Measurements from ENCODE around the gene OTOR.

OTOR gene

GRCh38 chr20:16764560-16764959, 16.4 kb downstream of the OTOR start:
- no peak for DNase-seq
- Mint-ChIP-seq H3K36me3 (ENCODE audit: low read depth) (no peaks in the 10 kb centered on the region), H3K27ac (no peak overlapping the region), H3K27me3 (peaks cover 12% of the 10 kb centered on the region), H3K4me1 (peaks cover 3% of the 10 kb centered on the region), H3K4me3 (no peak overlapping the region), H3K9me3 (no peaks in the 10 kb centered on the region)
- no peak for ATAC-seq

GRCh38 chr20:16771213-16771612, 23.1 kb downstream of the OTOR start:
- H3K9me3 Mint-ChIP-seq: peaks cover 8% of the 10 kb centered on the region
- H3K27me3 Mint-ChIP-seq: peaks cover 22% of the 10 kb centered on the region
- ATAC-seq: no peak
- no peak overlapping the region for H3K4me3 Mint-ChIP-seq
- DNase-seq: no peak
- no peaks in the 10 kb centered on the region for H3K36me3 Mint-ChIP-seq (ENCODE audit: low read depth)
- no peak overlapping the region for H3K27ac Mint-ChIP-seq
- no peaks in the 10 kb centered on the region for H3K4me1 Mint-ChIP-seq

- H3K4me1 Mint-ChIP-seq: no peaks in the 10 kb centered on the region
- H3K27me3 Mint-ChIP-seq: peaks cover 16% of the 10 kb centered on the region
- peaks cover 15% of the 10 kb centered on the region for H3K9me3 Mint-ChIP-seq
- no peak overlapping the region for H3K27ac Mint-ChIP-seq
- no peak for ATAC-seq
- DNase-seq: no peak
- peaks cover 1% of the 10 kb centered on the region for H3K36me3 Mint-ChIP-seq (ENCODE audit: low read depth)
- H3K4me3 Mint-ChIP-seq: no peak overlapping the region
Observed at GRCh38 chr20:16775961-16776360, 27.8 kb downstream of the OTOR start.

GRCh38 chr20:16777126-16777525, 29.0 kb downstream of the OTOR start:
- peaks cover 17% of the 10 kb centered on the region for H3K9me3 Mint-ChIP-seq
- no peak for ATAC-seq

GRCh38 chr20:16778159-16778558, 30.0 kb downstream of the OTOR start:
- no peak overlapping the region for H3K4me3 Mint-ChIP-seq
- DNase-seq: no peak
- peaks cover 22% of the 10 kb centered on the region for H3K9me3 Mint-ChIP-seq
- no peaks in the 10 kb centered on the region for H3K4me1 Mint-ChIP-seq
- peaks cover 14% of the 10 kb centered on the region for H3K27me3 Mint-ChIP-seq
- H3K27ac Mint-ChIP-seq: no peak overlapping the region
- ATAC-seq: no peak
- peaks cover 3% of the 10 kb centered on the region for H3K36me3 Mint-ChIP-seq (ENCODE audit: low read depth)

More at GRCh38 chr20:16777126-16777525, 29.0 kb downstream of the OTOR start:
- no peak overlapping the region for H3K4me3 Mint-ChIP-seq
- H3K27ac Mint-ChIP-seq: no peak overlapping the region
- no peaks in the 10 kb centered on the region for H3K4me1 Mint-ChIP-seq
- H3K36me3 Mint-ChIP-seq (ENCODE audit: low read depth): peaks cover 1% of the 10 kb centered on the region
- peaks cover 14% of the 10 kb centered on the region for H3K27me3 Mint-ChIP-seq
- no peak for DNase-seq

- Mint-ChIP-seq H3K27me3 (peaks cover 3% of the 10 kb centered on the region), H3K4me1 (no peaks in the 10 kb centered on the region), H3K27ac (no peak overlapping the region), H3K36me3 (ENCODE audit: low read depth) (peaks cover 3% of the 10 kb centered on the region), H3K9me3 (peaks cover 18% of the 10 kb centered on the region), H3K4me3 (no peak overlapping the region)
- ATAC-seq (no peak), DNase-seq (no peak)
Observed at GRCh38 chr20:16781496-16781895, 33.3 kb downstream of the OTOR start.

GRCh38 chr20:16785226-16785625, 37.1 kb downstream of the OTOR start:
- no peak overlapping the region for H3K27ac Mint-ChIP-seq

More at GRCh38 chr20:16785226-16785625, 37.1 kb downstream of the OTOR start:
- Mint-ChIP-seq H3K36me3 (ENCODE audit: low read depth) (peaks cover 3% of the 10 kb centered on the region), H3K27me3 (peaks cover 8% of the 10 kb centered on the region), H3K4me3 (no peak overlapping the region), H3K4me1 (no peaks in the 10 kb centered on the region), H3K9me3 (peaks cover 14% of the 10 kb centered on the region)
- DNase-seq (no peak), ATAC-seq (no peak)
